GM21367 (cell line): Measurements from ENCODE around the gene LRRC26.

Experiments used
- ATAC-seq: cut with Tn5 transposase; IDR thresholded peaks from one replicate; pipeline ENCODE4 v1.9.1; 2021; ENCODE audit not compliant: unreplicated experiment

Gene LRRC26

DNA sequence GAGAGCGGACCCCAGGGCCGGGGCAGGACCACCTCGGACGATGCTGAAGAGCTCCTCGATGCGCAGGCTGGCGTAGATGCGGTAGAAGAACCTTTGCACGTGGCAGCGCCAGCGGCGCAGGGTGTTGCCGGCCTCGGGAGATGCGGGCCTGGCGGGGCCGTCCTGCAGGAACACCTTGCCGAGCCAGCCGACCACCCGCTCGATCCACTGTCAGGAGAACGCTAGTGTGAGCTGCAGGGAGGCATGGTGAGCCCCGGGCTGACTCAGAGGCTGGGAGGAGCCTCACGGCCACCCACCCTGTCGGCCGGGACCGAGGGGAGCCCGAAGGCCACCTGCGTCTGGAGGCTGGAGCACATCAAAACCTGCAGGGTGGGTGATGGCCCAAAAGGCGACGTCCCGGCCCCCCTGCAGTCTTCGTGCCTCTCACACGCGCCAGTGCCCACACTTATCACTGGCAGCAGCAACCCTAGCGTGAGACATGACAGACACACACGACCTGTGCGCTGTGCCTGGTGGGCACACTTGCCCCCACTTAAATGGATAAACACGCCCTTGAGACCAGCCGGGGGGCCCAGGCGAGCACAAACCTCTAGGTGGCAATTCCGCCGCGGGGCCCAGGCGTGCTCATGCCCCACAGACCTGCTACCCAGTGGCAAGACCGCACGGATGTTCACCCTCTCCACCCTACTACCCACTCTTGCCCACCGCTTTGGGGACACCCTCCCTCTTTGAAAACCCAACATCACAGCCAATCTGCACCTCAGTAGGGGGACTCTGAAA lies 15.2 kb upstream of the LRRC26 start:
- ATAC-seq: no peak

DNA sequence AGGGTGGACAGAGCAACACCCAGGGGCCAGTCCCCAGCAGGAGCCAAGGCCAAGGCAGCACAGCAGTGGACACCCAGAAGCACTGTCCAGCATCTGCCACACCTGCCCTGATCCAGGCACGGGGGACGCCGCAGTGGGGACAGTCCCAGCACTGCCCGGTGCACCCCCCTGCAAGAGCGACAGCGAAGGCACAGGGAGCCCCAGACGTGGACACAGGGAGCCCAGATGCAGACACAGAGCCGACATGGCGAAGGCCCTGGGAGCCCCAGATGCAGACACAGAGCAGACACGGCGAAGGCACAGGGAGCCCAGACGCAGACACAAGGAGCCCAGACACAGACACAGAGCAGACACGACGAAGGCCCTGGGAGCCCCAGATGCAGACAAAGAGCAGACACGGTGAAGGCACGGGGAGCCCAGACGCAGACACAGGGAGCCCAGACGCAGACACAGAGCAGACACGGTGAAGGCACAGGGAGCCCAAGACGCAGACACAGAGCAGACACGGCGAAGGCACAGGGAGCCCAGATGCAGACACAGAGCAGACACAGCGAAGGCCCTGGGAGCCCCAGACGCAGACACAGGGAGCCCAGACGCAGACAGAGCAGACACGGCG lies 14.2 kb upstream of the LRRC26 start:
- no peak for ATAC-seq

DNA sequence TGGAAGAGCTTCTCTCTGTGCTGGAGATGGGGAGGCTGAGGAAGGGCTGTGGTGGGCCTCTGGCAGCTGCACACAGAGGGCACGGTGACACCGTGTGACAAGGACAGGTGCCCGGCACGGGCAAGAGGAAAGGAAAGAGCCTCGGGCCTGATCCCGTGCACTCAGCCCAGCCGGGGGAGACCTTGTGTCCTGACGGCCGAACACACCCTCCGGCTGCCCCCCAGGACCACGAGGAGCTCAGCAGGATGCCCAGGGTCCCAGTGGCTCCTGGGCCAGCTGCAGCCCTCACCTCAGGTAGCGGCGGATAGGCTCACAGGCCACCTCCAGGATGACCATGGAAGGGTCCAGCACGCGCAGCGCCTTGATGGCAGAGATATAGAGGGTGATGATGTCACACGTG lies 13.0 kb upstream of the LRRC26 start:
- ATAC-seq: no peak

DNA sequence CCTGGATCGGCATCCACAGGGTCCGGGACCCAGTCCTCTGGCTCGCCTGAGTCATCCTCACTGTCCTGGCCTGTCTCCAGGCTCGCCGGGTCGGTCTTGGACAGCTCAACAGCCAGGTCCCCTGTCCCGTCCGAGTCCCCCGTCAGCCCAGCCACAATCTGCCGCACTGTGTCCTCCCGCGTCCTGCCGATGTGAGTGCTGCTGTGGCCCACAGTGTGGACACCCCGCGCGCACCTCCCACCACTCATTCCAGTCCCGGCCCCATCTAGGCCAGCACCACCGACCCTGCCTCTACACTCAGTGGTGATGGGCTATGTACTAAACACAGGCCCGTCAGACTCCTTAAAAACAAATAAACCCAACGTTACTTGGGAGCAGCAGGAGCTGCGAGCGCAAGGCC lies 11.8 kb upstream of the LRRC26 start:
- no peak for ATAC-seq

DNA sequence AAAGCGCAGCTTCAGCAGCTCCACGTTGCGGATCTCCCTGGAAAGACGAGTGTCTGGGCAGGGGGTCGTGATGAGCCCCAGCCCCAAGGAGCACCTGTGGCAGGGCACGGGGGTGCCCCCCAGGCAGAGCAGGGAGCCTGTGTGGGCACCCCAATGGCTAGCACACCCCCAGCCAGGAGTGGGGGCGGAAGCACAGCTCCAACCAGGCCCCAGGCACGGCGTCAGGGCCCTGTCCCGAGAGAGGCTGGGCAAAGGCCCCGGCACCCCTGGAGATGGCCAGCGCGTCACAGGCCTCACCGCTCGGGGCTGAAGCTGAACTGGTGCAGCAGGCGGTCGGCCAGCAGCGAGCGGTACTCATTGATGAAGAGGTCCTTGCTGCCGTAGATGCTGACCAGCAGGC lies 10.6 kb upstream of the LRRC26 start:
- ATAC-seq: no peak

DNA sequence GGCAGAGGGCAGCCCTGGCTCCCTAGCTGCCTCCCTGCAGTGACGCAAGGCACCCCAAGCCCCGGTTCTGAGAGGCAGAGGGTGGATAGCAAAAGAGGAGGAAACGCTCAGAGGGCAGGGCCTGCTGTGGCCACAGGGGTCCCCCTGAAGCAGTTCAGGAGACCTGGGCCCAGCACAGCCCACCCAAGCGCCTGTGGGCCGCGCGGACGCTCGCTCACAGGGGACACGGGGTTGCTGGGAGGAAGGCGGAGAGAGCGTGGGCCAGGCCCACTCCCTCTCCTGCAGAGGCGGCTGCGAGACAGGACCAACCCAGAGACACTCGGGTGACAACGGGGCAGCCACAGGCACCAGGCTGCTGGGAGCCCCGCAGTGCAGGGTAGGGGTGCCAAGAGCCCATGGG lies 9.9 kb upstream of the LRRC26 start:
- no peak for ATAC-seq

DNA sequence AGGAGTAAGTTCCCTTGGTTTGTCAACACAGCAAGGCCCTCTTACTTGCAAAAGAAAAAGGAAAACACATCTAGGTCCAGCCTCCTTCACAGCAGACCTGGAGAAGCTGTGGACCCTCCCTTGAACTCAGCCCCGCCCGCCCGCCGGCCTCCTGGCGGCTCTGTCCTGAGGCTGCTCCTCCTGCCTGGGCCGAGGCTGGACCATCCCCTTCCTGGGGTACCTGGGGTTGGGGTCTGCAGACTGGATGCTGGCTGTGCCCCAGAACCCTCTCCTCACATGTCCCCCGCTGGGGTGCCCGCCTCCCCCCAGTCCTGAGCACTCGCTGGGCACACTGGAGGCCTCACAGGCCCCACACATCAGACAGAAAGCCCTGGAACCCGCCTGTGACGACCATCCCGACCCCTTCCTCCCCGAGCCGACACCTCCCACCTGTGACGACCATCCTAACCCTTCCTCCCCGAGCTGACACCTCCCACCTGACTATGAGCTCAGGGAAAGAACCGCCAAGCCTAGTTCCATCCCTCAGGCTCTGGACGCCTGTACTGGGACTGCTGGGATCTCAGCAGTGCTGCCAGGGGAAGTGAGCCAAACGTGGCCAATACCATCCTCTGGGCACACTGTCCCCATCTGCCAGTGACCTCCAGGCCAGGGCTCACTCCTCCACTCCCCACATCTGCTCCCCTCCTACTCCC lies 9.2 kb upstream of the LRRC26 start:
- ATAC-seq: no peak

DNA sequence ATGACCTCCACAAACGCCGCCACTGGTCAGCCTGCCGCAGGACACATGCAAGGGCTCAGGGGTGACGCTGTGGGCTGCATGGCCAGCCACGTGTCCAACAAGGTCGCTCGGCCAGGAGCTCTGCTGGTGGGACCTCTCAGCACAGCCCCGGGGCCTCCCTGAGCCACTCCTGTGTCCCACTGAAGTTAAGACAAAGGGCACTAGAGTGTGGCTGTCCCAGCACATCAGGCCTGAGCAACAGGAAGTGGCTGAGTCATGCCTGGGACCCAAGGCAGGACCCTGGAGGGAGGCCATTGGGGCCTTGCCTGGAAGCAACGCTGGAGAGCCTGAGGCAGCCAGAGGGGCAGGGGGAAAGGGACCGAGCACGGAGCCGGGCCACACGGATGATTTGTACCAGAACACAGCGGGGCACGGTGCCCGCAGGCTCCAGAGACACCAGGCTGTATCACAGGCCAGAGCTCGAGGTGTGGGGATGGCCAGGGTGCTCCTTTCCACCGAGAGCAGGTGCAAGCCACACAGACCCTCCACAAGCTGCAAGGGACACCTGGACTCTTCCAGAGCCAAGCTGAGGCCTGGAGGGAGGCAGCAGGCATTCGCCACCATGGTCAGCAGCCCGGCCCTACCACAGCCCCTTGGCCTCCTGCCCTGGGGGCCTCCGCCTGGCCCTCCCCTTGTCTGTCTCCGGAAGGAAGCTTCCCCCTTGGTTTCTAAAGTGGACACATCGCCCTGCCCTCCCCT lies 8.5 kb upstream of the LRRC26 start:
- ATAC-seq: no peak

DNA sequence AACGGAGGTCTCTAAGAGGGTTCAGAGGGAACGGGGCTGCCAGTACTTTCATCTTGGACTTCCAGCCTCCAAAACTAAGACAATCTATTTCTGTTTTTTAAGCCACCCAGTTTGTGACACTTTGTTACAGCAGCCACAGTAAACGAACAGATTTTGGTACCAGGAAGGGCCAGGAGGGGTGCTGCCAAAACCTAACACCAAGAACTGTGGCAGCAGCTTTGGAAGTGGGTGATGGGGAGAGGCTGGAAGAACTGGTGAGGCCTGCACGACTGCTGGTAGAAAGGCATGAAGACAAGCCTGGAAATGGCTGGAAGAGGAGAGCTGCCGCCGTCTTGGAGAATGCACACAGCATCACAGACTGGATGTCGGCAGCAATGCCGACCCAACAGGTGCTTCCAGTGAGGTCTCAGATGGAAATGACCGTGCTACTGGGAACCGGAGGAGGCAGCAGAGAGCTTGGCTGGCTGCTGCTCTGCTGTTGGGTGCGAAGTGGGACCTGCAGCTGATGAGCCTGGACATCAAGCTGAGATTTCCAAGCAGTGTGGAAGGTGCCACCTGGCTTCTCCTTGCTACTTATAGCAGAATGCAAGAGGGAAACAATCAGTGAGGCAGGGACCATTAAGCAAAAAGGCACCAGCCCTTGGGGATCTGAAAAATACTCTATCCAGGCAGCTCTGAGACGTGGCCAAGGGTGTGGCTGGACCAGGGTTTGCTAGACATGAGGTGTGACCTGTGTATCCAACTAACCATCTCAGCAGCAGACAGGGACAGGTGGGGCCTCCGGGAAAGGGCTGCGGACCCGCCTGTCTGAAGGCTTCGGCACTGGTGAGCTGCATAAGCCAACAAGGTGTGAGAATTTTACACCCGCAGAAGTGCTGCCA lies 6.7 kb upstream of the LRRC26 start:
- ATAC-seq: no peak

DNA sequence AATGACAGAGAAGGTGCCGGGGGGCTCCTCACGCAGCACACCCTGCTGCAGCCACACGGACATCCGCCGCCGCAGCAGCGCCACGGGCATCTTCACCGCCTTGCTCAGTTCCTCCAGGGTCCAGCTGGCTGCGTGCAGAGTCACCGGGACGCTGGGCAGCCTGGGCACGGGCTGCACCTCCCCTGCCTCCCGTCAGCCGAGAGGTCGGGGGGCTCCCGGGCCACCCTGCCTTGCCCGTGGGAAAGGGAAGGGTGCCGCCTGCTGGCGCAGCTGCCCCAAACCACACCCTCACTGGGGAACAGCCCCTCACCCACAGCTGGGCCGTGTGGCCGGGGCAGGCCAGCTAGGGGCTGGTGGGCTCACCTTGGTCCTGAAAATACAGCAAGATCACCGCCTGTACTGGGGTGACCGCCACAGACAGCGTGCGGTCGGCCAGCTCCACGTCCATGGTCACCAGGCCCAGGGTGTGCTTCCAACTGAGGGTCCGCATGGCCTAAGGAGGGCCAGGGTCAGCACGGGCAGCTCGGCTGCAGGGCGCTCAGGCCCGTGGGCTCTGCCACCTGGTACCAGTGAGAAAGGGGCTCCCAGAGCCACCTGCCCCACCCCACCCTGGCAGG lies 5.6 kb upstream of the LRRC26 start:
- no peak for ATAC-seq

DNA sequence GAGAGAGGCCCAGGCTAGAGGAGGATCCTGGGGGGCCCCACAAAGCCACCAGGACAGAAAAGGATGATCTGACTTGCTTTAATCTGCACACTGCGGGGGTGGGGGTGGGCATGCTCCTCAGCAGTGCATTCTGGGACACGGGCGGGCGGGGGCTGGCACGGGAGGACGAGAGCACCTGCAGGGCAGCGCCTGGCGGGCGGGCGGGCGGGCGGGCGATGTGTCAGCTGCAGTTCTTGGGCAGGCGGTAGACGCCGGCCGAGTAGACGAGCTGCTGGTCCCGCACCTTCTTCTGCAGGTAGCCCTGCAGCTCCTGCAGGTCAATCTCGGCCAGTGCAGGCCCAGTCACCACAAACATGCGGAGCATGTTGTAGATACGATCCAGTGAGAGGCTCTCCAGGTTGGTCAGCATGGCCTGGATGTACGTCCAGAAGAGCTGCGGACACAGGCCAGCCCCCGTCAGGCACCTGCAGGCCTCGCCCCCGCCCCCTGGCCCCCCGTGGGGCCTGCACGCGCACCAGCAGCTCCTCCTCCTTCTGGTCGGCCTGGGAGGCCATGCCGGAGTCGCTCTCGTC lies 5.0 kb upstream of the LRRC26 start:
- no peak for ATAC-seq

DNA sequence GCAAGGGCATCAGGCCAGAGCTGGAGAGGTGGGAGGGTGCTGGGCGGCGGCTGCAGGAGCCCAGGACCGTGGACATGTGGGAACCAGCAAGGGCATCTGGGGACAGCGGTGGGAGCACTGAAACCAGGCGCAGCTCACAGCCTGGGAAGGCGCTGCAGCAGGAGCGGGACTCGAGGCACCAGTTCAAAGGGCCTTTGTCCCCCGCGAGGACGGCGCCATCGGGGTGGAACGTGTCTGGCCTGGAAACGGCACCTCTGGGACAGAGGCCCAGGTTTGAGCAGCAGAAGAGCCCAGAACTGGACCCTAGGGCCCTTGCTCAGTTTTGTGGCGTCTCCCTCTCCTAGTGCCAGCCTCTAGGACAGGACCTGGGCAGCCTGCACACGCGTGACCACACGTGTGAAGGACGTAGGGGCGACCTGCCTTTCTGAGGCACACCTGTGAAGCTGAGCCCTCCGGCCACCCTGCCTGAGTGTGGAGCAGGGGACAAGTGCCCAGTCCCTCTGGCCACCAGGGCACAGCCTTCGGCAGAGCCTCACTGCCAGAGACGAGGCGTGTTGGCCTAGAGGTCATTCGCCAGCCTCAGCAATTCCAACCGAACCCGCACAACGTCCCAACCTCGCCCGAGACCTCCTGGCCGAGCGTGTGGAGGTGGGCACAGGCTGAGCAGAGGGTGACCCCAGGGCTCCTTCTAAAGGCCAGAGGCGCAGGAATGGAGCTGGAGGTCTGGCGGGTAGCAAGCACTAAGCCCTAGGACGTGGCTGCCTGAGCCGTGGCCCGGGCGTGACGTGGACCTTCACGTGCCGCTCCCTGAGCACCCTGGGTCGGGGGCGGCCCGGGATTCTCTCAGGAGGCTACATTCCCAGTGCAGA lies 4.2 kb upstream of the LRRC26 start:
- no peak for ATAC-seq

DNA sequence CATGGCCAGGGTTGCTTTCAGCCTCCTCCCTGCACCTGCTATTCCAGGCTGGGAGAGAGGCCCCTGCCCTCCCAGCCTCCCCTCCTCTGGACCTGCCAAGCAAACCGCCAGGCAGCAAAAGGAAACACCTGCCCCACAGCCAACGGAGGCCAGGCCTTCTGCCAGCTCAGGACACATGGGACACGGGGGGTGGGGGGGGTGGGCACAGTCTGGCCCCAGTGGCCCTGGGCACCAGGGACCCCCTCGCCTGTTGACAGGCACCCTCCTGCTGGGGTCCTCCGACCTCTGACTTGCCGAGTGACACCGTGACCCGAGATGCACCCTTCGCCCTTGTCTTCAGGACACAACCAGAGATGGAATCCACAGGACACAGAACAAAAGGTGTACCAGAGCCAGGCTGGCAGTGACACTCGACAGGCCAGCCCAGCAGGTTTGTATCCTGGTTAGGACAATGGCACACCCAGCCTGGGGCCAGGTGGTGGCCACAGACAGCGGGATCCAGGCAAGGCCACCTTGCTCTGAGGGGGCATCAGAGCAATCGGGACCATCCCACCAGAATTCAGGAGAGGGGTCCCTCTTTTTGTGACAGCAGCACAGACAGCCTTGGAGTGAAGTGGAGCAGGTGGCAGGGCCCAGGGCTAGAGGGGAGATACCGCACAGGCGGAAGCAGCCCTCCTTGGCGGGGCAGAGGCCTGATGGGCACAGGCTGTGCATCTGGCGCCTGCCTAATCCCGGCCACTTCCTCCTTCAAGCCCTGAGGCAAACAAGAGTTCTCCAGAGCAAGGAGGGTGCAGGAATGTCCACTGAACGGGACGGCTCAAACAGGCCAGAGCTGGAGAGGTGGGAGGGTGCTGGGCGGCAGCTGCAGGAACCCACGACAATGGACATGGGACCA lies 3.3 kb upstream of the LRRC26 start:
- no peak for ATAC-seq

DNA sequence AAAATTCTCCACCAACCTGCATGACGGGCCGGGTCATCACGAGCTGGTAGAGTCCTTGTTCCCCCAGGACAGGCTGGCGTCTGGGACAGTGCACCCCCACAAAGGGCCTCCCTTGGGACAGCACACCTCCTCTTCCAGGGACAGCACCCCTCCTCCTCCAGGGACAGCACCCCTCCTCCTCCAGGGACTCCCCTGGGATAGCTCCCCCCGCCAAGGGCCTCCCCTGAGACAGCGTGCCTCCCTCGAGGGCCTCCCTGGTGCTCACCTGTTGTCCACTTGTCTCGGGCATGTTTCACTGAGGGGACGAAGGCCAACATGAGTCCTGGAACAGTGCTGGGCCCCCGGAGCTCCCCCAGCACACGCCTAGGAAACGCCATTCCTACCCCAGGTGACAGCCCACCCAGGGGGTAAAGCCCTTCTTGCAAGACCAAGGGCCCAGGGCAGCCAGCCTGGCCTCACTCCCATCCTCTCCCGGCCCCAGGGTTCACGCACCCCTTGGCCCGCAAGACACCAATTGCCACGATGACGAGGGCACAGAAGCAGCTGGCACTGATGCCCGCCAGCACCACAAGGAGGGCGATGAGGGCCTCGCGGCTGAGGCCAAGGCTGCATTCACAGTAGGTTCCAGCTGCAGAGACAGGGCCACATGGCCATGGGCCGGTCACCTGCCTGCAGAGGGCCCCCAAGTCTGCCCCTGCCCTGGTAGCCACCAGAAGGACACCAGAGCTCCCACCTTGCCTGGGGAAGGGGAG lies 1.5 kb upstream of the LRRC26 start:
- ATAC-seq: no peak

DNA sequence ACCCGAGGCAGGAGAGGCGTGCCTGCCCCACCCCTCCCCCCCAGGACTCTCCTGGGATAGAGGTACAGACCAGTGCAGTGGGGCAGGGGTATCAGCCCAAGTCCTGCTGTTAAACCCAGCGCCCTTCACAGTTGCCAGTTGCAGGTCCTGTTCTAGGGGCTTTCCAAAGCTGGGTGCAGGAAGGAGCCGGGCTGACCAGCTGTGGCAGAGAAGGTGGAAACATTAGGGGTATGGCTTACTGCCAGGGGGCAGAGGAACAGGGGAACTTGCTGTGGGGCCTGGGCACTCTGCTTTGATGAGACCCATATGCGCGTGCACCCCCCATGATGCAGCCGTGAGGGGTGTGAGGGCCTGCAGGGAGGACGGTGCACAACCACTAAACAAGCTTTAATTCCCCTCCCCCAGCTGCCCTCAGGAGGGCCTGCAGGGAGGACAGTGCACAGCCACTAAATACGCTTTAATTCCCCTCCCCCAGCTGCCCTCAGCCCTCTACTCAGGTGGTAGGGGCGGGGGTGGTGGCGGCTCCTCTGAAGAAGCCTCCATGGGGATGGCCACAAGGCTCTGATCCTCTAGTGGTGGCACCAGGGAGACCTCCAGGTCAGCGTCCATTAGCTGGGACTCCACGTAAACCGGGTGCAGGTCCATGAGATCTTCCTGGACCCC lies 766 bp upstream of the LRRC26 start:
- ATAC-seq: no peak
